Spleen (tissue), 7 donors: ENCODE results near the gene ERG28.

Source experiments
- CTCF ChIP-seq, 11 experiments: fragments of 200-600 bp in 7 of 11; fragments of 450-650 bp in 4 of 11; sonication (generic) in 4 of 11; IDR thresholded peaks in 8 of 11; conservative IDR thresholded peaks in 3 of 11; 1 replicate in 7 of 11; 2 replicates in 4 of 11; pipeline versions ENCODE4 v1.4.0 to v1.8.0; 2016 to 2021; ENCODE audit warnings: antibody characterized with exemption in 11 of 11, inconsistent platforms in 4 of 11, mild to moderate bottlenecking in 1 of 11
- POLR2A ChIP-seq, 3 donors: fragments of 450-650 bp; IDR thresholded peaks; one replicate each; pipeline ENCODE4 v1.5.1; 2017; ENCODE audit warnings: antibody characterized with exemption in 3 of 3, mild to moderate bottlenecking in 1 of 3
- POLR2AphosphoS5 ChIP-seq, 3 donors: sonication (generic); formaldehyde crosslinking; IDR thresholded peaks; one replicate each; pipeline ENCODE4 v1.5.1; 2017; ENCODE audit warnings: antibody characterized with exemption in 3 of 3
- donor health status: DM: no; HTN: no; CAD: no; lungs with moderate emphysema.
- donor health status: DM: no; HTN: no; CAD: no.
- donor health status: DM: no; HTN: no; CAD: no.

GRCh38 chr14:75705014-75705413, 44.3 kb upstream of the ERG28 start:
- TF ChIP-seq CTCF (IDR thresholded peaks at IDR 0.05 in 8 of 11, conservative IDR thresholded peaks at IDR 0.05 in 3 of 11) = no peak
- no peak for TF ChIP-seq POLR2A (IDR thresholded peaks at IDR 0.05)
- TF ChIP-seq POLR2AphosphoS5 (IDR thresholded peaks at IDR 0.05) = no peak
